ENCODE data around the gene ZCCHC24. TPM values are rescaled to one million over a fixed set of nuclear protein-coding genes. Genes with fewer than 3 reads are reported as not detected.

Gene ZCCHC24
- total RNA-seq, 4 donors from 2014 or later: 47.1 to 73.6 (median 55.5) TPM

GRCh38 chr10:79488870-79489269 lies 43.4 kb upstream of the ZCCHC24 start:
- TF ChIP-seq CTCF (IDR thresholded peaks at IDR 0.05): no peak
- DNase-seq (ENCODE audit: low spot score) (no peak), ATAC-seq (ENCODE audit: low FRiP score) (no peak)

- peak; percentile 57 for DNase-seq (ENCODE audit: low spot score)
- ATAC-seq (ENCODE audit: low FRiP score): peak; percentile 93
- TF ChIP-seq CTCF (IDR thresholded peaks at IDR 0.05): no peak
These were observed 42.9 kb upstream of the ZCCHC24 start for GRCh38 chr10:79488336-79488735.

- ATAC-seq (ENCODE audit: low FRiP score): peak; percentile 42
- TF ChIP-seq CTCF (IDR thresholded peaks at IDR 0.05): no peak
- DNase-seq (ENCODE audit: low spot score): no peak
These were observed 42.1 kb upstream of the ZCCHC24 start for GRCh38 chr10:79487296-79488194.

- no peak for ATAC-seq (ENCODE audit: low FRiP score)
- DNase-seq (ENCODE audit: low spot score): no peak
- TF ChIP-seq CTCF (IDR thresholded peaks at IDR 0.05): no peak
These were observed 39.1 kb upstream of the ZCCHC24 start for GRCh38 chr10:79484476-79484875.

GRCh38 chr10:79483948-79484347 lies 38.5 kb upstream of the ZCCHC24 start:
- no peak for DNase-seq (ENCODE audit: low spot score)
- TF ChIP-seq CTCF (IDR thresholded peaks at IDR 0.05): no peak
- no peak for ATAC-seq (ENCODE audit: low FRiP score)

- ATAC-seq (ENCODE audit: low FRiP score) (no peak), DNase-seq (ENCODE audit: low spot score) (no peak)
- TF ChIP-seq CTCF (IDR thresholded peaks at IDR 0.05): no peak
These were observed 37.9 kb upstream of the ZCCHC24 start for GRCh38 chr10:79483299-79483698.

- ATAC-seq (ENCODE audit: low FRiP score) (no peak), DNase-seq (ENCODE audit: low spot score) (no peak)
- TF ChIP-seq CTCF (IDR thresholded peaks at IDR 0.05): no peak
These were observed 37.3 kb upstream of the ZCCHC24 start for GRCh38 chr10:79482741-79483140.

Measured in omental fat pad (tissue), 4 donors.